Neural progenitor cell (in vitro differentiated cells): ENCODE results near the gene LTF. TPM values are rescaled to one million over a fixed set of nuclear protein-coding genes. Genes with fewer than 3 reads are reported as not detected.
"Not testable (repeated sequence)": the region's sequence is repeated elsewhere in the genome, so short reads cannot be mapped to it uniquely, and the experiment has no call there.

Source experiments
- DNase-seq: peaks from one replicate; pipeline ENCODE4 v3.0.0-alpha.2; 2016; ENCODE audit warnings: low spot score
- H2AFZ ChIP-seq: fragments of 200-600 bp; sonication (generic); replicated peaks from 2 replicates; pipeline ENCODE4 v1.6.1; 2016; ENCODE audit warnings: antibody characterized with exemption
- H3F3A ChIP-seq: fragments of 200-600 bp; sonication (generic); 2 replicates; pipeline ENCODE4 v1.6.1; 2016; ENCODE audit warnings: antibody characterized with exemption, low read depth
- H3K27ac ChIP-seq: fragments of 200-600 bp; sonication (generic); 2 replicates; pipeline ENCODE4 v1.5.1; 2016; ENCODE audit warnings: mild to moderate bottlenecking
- H3K27me3 ChIP-seq: fragments of 200-600 bp; sonication (generic); 2 replicates; pipeline ENCODE4 v1.6.1; 2016; ENCODE audit warnings: mild to moderate bottlenecking, moderate library complexity
- H3K36me3 ChIP-seq: fragments of 200-600 bp; sonication (generic); 2 replicates; pipeline ENCODE4 v1.5.1; 2016
- H3K4me1 ChIP-seq: fragments of 200-600 bp; sonication (generic); 2 replicates; pipeline ENCODE4 v1.6.1; 2016; ENCODE audit warnings: mixed run types
- H3K4me2 ChIP-seq: fragments of 200-600 bp; sonication (generic); 2 replicates; pipeline ENCODE4 v1.6.1; 2016
- H3K4me3 ChIP-seq: fragments of 200-600 bp; sonication (generic); 2 replicates; pipeline ENCODE4 v1.5.1; 2016
- H3K79me2 ChIP-seq: fragments of 200-600 bp; sonication (generic); 2 replicates; pipeline ENCODE4 v1.6.1; 2016; ENCODE audit warnings: low read depth
- H3K9ac ChIP-seq: fragments of 200-600 bp; sonication (generic); 2 replicates; pipeline ENCODE4 v1.6.1; 2016
- H3K9me3 ChIP-seq: fragments of 200-600 bp; sonication (generic); 2 replicates; pipeline ENCODE4 v1.5.1; 2016; ENCODE audit warnings: low read depth
- H4K20me1 ChIP-seq: fragments of 200-600 bp; sonication (generic); 2 replicates; pipeline ENCODE4 v1.6.1; 2016; ENCODE audit warnings: low read depth
- H3K27ac Mint-ChIP-seq: 3 replicates; pipeline ENCODE4 v1.8.0; 2021; ENCODE audit warnings: mixed read lengths
- H3K27me3 Mint-ChIP-seq: 2 replicates; pipeline ENCODE4 v1.8.0; 2022; ENCODE audit warnings: low read depth, mild to moderate bottlenecking, inconsistent platforms, moderate library complexity, mixed read lengths; ENCODE audit not compliant: insufficient read depth
- H3K36me3 Mint-ChIP-seq: 3 replicates; pipeline ENCODE4 v1.8.0; 2021; ENCODE audit warnings: mixed read lengths
- H3K4me1 Mint-ChIP-seq: 3 replicates; pipeline ENCODE4 v1.8.0; 2021; ENCODE audit warnings: mixed read lengths
- H3K4me3 Mint-ChIP-seq: 3 replicates; pipeline ENCODE4 v1.8.0; 2021; ENCODE audit warnings: mild to moderate bottlenecking, moderate library complexity, mixed read lengths
- H3K9me3 Mint-ChIP-seq: 3 replicates; pipeline ENCODE4 v1.8.0; 2020; ENCODE audit warnings: mixed read lengths
- CTCF ChIP-seq: fragments of 200-600 bp; sonication (generic); IDR thresholded peaks from 2 replicates; pipeline ENCODE4 v1.5.1; 2017; ENCODE audit warnings: antibody characterized with exemption, mild to moderate bottlenecking
- EZH2 ChIP-seq: fragments of 200-600 bp; sonication (generic); IDR thresholded peaks from 2 replicates; pipeline ENCODE4 v1.6.1; 2017; ENCODE audit warnings: antibody characterized with exemption, mild to moderate bottlenecking, moderate library complexity
- EZH2phosphoT487 ChIP-seq: fragments of 200-600 bp; sonication (generic); IDR thresholded peaks from 2 replicates; pipeline ENCODE4 v1.6.1; 2017; ENCODE audit warnings: antibody characterized with exemption
- total RNA-seq: library from RNA; depleted of rRNA; stranded (reverse); fragments of >200 nt; gene quantifications from 2 replicates; pipeline ENCODE4 v1.2.3, GENCODE V29; 2015; ENCODE audit warnings: low replicate concordance

Gene LTF
- total RNA-seq, 1 donor from 2014 or later: not detected

- peaks cover 7% of the 10 kb centered on the region for H3K9me3 ChIP-seq
- H3K36me3 Mint-ChIP-seq: no peaks in the 10 kb centered on the region
Observed at GRCh38 chr3:46435081-46435726, 29.5 kb downstream of the LTF start.

GRCh38 chr3:46433841-46434240 is 30.9 kb downstream of the LTF start:
- Histone ChIP-seq H3K4me2 (no peak overlapping the region), H3K79me2 (no peaks in the 10 kb centered on the region), H2AFZ (no peak overlapping the region), H3K9ac (no peak overlapping the region), H3F3A (no peaks in the 10 kb centered on the region), H3K36me3 (no peaks in the 10 kb centered on the region), H3K4me1 (no peaks in the 10 kb centered on the region), H3K9me3 (peaks cover 7% of the 10 kb centered on the region), H4K20me1 (no peaks in the 10 kb centered on the region), H3K27ac (no peak overlapping the region), H3K27me3 (no peaks in the 10 kb centered on the region), H3K4me3 (no peak overlapping the region)
- Mint-ChIP-seq H3K27ac (no peak overlapping the region), H3K4me3 (no peak overlapping the region), H3K9me3 (peaks cover 13% of the 10 kb centered on the region), H3K4me1 (no peaks in the 10 kb centered on the region), H3K36me3 (no peaks in the 10 kb centered on the region), H3K27me3 (peaks cover 10% of the 10 kb centered on the region)
- DNase-seq: no peak
- no peak for TF ChIP-seq EZH2
- no peak for TF ChIP-seq EZH2phosphoT487
- no peak for TF ChIP-seq CTCF

More at GRCh38 chr3:46435081-46435726, 29.5 kb downstream of the LTF start:
- Histone ChIP-seq H3F3A (no peaks in the 10 kb centered on the region), H3K27me3 (no peaks in the 10 kb centered on the region), H3K36me3 (no peaks in the 10 kb centered on the region), H3K4me2 (no peak overlapping the region), H3K27ac (no peak overlapping the region), H3K4me3 (no peak overlapping the region), H3K9ac (no peak overlapping the region), H3K79me2 (no peaks in the 10 kb centered on the region), H2AFZ (no peak overlapping the region), H3K4me1 (no peaks in the 10 kb centered on the region), H4K20me1 (no peaks in the 10 kb centered on the region)
- TF ChIP-seq EZH2: no peak
- TF ChIP-seq CTCF: no peak
- TF ChIP-seq EZH2phosphoT487: no peak
- Mint-ChIP-seq H3K27me3 (peaks cover 10% of the 10 kb centered on the region), H3K4me1 (no peaks in the 10 kb centered on the region), H3K9me3 (peaks cover 13% of the 10 kb centered on the region), H3K27ac (no peak overlapping the region), H3K4me3 (no peak overlapping the region)
- DNase-seq: no peak

GRCh38 chr3:46433118-46433517 is 31.6 kb downstream of the LTF start:
- H3K27ac ChIP-seq, H3F3A ChIP-seq, H3K4me2 ChIP-seq, H3K36me3 ChIP-seq, H3K79me2 ChIP-seq, H3K4me3 ChIP-seq, H3K27me3 ChIP-seq, H4K20me1 ChIP-seq, H3K9me3 ChIP-seq, H3K36me3 Mint-ChIP-seq, H3K27ac Mint-ChIP-seq, H3K27me3 Mint-ChIP-seq, H3K4me1 Mint-ChIP-seq, H3K4me1 ChIP-seq, H3K4me3 Mint-ChIP-seq, H2AFZ ChIP-seq, H3K9ac ChIP-seq, DNase-seq: not testable (repeated sequence)
- peaks cover 13% of the 10 kb centered on the region for H3K9me3 Mint-ChIP-seq

GRCh38 chr3:46431905-46432304 is 32.8 kb downstream of the LTF start:
- peaks cover 13% of the 10 kb centered on the region for H3K9me3 Mint-ChIP-seq
- not testable (repeated sequence) for DNase-seq, H3K4me3 Mint-ChIP-seq, H3F3A ChIP-seq, H3K27me3 Mint-ChIP-seq, H2AFZ ChIP-seq, H4K20me1 ChIP-seq, H3K4me1 Mint-ChIP-seq, H3K27ac ChIP-seq, H3K36me3 Mint-ChIP-seq, H3K4me3 ChIP-seq, H3K27me3 ChIP-seq, H3K36me3 ChIP-seq, H3K27ac Mint-ChIP-seq, H3K9ac ChIP-seq, H3K4me2 ChIP-seq, H3K9me3 ChIP-seq, H3K4me1 ChIP-seq, H3K79me2 ChIP-seq

GRCh38 chr3:46430879-46431278 is 33.8 kb downstream of the LTF start:
- not testable (repeated sequence) for H3K27ac Mint-ChIP-seq, H3K36me3 ChIP-seq, H3K36me3 Mint-ChIP-seq, H2AFZ ChIP-seq, H3K9ac ChIP-seq, H3K27me3 Mint-ChIP-seq, H3K4me3 Mint-ChIP-seq, H3K4me1 ChIP-seq, H3K9me3 ChIP-seq, DNase-seq, H3K27ac ChIP-seq, H3K4me1 Mint-ChIP-seq, H3F3A ChIP-seq, H3K79me2 ChIP-seq, H3K4me3 ChIP-seq, H3K4me2 ChIP-seq, H3K27me3 ChIP-seq, H4K20me1 ChIP-seq
- peaks cover 13% of the 10 kb centered on the region for H3K9me3 Mint-ChIP-seq
